GM18870 (cell line): ENCODE results near the gene AIFM3.
"Not testable (repeated sequence)": the region's sequence is repeated elsewhere in the genome, so short reads cannot be mapped to it uniquely, and the experiment has no call there.

Source experiments
- ATAC-seq: cut with Tn5 transposase; IDR thresholded peaks from one replicate; pipeline ENCODE4 v1.9.1; 2021; ENCODE audit warnings: moderate library complexity; ENCODE audit not compliant: unreplicated experiment

AIFM3 gene

DNA sequence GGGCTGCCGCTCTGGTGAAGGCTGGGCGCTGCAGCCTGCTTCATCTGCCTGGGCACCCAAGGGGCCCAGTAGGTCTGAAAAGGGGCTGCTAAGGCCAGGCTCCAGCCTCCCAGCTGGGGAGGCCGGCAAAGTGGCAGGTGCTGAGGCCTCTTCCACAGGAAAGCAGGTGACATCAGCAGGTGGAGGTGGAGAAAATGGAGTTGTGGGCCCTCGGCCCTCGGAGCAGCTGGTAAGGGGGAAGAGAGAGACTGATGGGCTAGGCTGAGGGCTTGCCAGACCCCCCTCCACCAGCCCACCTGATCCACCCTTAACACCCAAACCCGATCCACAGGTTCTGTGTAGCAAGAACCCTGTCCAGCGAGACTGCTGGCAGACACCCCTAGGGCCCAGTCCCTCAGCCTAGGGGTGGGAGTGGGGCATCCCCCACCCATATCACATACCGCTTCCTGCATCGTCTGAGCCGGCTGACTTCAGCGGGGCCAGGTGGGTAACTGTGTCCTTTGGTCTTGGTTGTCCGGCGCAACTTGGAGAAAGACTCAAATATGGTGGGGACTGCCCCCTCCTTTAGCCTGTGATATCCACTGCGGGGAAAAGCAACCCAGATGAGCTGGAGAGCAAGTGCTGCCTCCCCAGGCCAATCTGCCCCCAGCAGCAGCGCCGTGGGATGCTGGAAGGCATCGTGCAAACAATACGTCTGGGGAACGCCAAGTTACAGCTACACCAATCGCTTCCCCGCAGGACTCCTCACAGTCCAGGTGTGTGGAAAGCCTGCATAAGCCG, 33.3 kb downstream of the AIFM3 start:
- no peak for ATAC-seq

- no peak for ATAC-seq
Observed at GRCh38 chr22:21000987-21001600, 34.0 kb downstream of the AIFM3 start.

- peak; percentile 70 for ATAC-seq
Observed at GRCh38 chr22:21001601-21002325, 34.7 kb downstream of the AIFM3 start, which contains the start of gene THAP7. Gene THAP7, minus strand, starts transcription at chr22:21002118. Its CDS starts 207 bp downstream, at chr22:21001911.

DNA sequence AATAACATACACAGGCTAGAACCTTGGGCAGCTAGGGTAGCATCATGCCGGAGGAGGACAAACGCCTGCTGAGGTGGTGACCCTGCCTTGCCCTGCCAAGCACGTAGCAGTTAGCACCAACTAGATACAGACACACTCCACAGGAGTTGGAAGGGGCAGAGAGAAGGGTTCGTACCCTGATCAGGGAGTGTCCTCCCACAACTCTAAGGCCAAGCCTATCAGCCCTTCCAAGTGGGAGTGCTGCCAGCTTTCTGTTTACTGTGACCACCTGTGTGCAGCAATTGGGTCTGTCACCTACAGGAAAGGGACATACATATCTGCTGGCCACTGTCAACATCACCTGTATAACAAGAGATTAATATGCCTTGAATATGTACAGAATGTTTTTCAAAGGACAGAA, 36.7 kb downstream of the AIFM3 start:
- ATAC-seq = no peak

GRCh38 chr22:21009208-21009607, 42.2 kb downstream of the AIFM3 start:
- ATAC-seq = not testable (repeated sequence)

- ATAC-seq = no peak
Observed at GRCh38 chr22:21009638-21010425, 42.8 kb downstream of the AIFM3 start.

DNA sequence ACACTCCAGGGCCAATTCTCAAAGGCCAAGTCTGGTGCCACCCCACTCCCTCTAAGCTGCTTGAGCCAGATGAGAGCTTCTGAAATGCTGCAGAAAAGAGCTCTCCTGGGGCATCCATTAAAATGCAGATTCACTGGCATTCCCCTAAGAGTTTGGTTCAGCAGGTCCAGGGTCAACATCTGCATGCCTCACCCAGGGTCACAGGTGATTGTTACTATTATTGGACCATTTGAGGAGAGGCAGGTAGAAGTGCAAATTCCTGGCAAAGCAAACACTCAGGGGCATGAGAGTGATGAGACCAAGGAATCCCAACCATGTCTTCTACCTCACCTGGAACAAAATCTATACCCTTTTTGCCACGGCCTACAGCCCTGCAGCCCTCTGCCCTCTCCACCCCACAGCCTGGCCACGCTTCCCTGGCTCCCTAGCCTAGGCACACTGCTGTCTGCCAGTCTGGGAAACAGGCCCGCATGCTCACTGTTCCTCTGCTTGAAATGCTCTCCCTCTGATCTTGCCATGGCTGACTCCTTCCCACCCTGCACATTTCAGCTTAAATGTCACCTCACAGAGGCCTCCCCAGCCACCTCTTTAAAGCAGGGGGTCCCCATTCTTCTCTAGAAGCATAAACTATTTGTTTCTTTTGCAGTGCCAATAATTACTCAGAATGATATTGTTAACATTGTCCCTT, 43.5 kb downstream of the AIFM3 start:
- ATAC-seq = no peak

- ATAC-seq = no peak
Observed at GRCh38 chr22:21012446-21013407, 45.7 kb downstream of the AIFM3 start.

DNA sequence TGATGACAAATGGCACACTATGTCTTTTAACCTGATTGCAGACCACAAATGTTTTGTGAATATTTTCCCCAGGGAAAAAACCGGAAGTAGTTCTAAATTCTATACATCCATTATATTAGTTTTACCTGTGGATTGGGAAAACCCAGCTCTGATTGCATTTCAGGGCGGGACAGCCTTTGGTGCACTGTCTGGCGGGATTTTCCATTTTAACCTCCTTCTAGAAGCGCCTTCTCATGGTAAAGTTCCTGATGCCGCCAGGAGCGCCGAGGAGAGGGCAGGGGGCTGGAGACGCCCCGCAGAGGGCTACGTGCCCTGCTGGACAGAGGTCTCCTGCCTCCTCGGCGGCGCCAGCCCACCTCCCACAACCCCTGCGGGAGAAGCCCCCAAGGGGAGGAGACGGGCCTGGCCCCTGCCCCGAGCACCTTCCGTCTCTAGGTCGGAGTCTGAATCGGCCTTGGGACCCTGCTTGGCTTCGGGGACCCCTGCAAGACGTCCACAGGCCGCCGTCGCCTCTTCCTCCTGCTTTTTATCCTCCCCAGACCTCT, 46.7 kb downstream of the AIFM3 start:
- ATAC-seq = no peak

- ATAC-seq = peak; percentile 69
Observed at GRCh38 chr22:21014202-21014725, 47.2 kb downstream of the AIFM3 start.

- no peak for ATAC-seq
Observed at GRCh38 chr22:21014726-21015465, 47.8 kb downstream of the AIFM3 start, which contains the start of gene P2RX6. Gene P2RX6, plus strand, starts transcription at chr22:21015165. Its CDS starts 10 bp downstream, at chr22:21015175.

DNA sequence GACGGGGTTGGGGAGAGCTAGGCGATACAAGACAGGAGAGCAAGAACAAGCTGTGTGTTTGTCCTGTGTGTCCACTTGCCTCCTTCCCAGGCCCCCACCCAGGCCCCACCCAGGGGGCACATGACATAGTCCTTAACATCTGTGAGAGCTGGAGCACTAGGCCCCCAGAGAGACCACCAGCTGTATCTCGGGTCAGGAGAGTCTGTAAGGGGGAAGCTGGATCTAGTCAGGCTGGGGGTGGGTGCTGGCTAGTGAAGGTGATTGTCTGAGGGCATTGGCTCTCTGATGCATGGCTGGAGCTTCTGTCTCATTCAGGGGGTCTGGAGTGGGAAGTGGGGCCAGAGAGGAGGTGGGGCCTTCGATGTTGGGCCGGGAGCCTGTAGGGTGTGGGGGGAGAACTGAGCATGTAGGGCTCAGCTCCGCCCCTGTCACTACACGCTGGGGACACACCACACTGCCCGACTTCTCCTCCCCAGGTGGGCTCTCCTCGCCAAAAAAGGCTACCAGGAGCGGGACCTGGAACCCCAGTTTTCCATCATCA, 48.5 kb downstream of the AIFM3 start:
- ATAC-seq = no peak

DNA sequence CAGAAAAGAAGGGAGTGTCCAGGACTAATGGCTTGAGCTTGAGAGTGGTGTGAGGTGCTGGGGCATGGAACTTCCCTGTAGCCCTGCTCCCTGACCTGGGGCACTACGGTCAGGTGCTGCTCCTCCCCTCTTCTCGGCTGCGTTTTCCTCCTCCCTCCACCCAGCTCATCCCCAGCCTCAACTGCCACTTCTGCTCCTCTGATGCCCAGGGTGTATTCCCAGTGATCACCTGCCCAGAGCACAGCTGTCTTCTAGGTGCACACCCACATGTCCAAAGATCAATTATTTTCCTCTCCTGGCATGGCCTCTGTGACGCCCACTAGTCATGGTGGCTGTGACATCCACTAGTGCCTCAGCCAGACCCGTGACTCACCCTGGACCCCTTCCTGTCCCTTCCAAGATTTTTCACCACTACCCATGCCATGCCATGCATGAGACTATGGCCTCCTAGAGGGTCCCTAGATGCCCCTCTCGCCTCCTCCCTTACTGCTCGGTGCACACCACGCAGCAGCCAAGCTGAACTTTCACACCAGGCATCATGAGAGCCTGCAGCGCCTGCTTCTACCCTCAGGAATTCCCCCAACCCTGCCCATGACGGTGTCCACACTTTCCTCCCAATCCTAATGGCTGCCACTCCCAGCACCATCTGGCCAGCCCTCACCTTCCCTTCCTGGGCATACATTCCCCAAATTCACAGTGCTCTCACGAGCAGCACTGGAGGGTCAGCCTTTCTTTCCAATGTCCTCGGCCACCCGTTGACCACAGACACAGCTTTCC, 49.8 kb downstream of the AIFM3 start:
- no peak for ATAC-seq

DNA sequence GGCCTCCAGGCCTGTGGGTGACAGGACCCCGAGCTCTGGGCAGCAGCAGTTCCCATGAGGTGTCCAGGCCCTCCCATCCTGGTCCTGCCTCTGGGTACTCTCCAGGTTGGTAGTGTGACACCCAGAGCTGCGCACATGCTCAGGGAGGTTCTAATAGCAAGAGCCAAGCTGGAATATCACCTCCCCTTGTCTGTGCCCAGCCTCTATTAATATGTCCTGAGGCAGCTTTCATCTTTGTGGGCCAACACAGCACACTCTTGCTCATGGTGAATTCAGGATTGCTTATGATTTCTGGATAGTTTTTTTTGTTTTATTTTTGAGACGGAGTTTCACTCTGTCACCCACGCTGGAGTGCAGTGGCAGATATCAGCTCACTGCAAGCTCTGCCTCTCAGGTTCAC, 51.3 kb downstream of the AIFM3 start:
- ATAC-seq = no peak

DNA sequence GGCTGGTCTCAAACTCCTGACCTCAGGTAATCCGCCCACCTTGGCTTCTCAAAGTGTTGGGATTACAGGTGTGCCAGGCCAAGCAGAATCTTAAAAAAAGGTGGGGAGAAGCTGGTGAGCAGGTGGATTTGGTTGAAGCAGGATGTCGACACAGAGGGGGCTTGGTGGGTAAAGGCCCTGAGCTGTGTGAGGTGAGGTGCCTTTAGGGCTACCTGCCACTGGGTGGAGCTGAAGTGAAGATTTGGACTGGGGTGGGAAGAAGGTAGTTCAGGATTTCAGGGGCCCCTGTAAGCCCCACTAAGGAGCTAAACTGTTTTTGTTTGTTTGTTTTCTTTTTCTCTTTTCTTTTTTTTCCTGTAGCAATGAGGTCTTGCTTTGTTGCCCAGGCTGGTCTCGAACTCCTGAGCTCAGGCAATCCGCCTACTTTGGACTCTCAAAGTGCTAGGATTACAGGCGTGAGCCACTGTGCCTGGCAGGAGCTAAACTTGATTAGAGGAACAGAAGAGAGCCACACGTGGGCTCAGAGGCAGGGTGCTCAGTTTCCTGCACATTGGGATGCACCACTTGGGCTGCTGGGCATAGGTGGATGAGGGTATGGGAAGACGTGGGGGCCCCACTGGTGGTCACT, 53.9 kb downstream of the AIFM3 start:
- no peak for ATAC-seq

DNA sequence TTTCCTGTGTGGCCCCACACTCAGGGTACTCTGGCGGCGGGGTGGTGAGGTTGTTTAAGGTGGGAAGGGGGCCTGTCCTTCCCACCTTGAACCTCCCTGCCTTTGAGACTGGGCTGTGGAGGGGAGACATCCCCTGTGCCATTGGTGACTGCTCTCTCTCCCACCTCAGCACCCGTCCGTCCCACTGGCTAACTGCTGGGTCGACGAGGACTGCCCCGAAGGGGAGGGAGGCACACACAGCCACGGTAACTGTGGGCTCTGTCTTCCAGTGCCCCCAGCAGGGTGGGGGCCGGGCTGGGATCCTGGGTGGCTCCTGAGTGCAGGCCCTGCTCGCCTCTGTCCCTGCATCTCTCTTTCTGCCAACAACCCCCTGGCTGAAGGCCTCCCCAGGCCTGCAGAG, 55.5 kb downstream of the AIFM3 start:
- no peak for ATAC-seq
